ACC112 (cell line): ENCODE data around the gene ARHGAP4.

Experiments
- H2AFZ ChIP-seq: fragments of 200-600 bp; sonication (generic); one replicate; pipeline ENCODE4 v1.6.0; 2017; ENCODE audit warnings: antibody characterized with exemption, low read length; ENCODE audit not compliant: unreplicated experiment
- H3K27ac ChIP-seq: fragments of 200-600 bp; sonication (generic); 2 replicates; pipeline ENCODE4 v1.5.1; 2014; ENCODE audit warnings: low read depth, mild to moderate bottlenecking, antibody characterized with exemption, low read length, moderate library complexity
- H3K27me3 ChIP-seq: fragments of 200-600 bp; sonication (generic); 2 replicates; pipeline ENCODE4 v1.6.1; 2014; ENCODE audit warnings: mild to moderate bottlenecking, antibody characterized with exemption, low read length, moderate library complexity, mixed read lengths; ENCODE audit not compliant: insufficient read depth
- H3K36me3 ChIP-seq: fragments of 200-600 bp; sonication (generic); 2 replicates; pipeline ENCODE4 v1.6.1; 2016; ENCODE audit warnings: mild to moderate bottlenecking, antibody characterized with exemption, low read length, moderate library complexity, mixed read lengths; ENCODE audit not compliant: insufficient read depth
- H3K4me1 ChIP-seq: fragments of 200-600 bp; sonication (generic); one replicate; pipeline ENCODE4 v1.6.1; 2016; ENCODE audit warnings: low read length, mixed read lengths; ENCODE audit not compliant: insufficient read depth, unreplicated experiment, control insufficient read depth
- H3K4me3 ChIP-seq: fragments of 200-600 bp; sonication (generic); 2 replicates; pipeline ENCODE4 v1.5.1; 2014; ENCODE audit warnings: mild to moderate bottlenecking, low read depth, low read length
- H3K79me2 ChIP-seq: fragments of 200-600 bp; sonication (generic); one replicate; pipeline ENCODE4 v1.6.0; 2016; ENCODE audit warnings: low read length; ENCODE audit not compliant: control insufficient read depth, unreplicated experiment, insufficient read depth

ARHGAP4 gene

DNA sequence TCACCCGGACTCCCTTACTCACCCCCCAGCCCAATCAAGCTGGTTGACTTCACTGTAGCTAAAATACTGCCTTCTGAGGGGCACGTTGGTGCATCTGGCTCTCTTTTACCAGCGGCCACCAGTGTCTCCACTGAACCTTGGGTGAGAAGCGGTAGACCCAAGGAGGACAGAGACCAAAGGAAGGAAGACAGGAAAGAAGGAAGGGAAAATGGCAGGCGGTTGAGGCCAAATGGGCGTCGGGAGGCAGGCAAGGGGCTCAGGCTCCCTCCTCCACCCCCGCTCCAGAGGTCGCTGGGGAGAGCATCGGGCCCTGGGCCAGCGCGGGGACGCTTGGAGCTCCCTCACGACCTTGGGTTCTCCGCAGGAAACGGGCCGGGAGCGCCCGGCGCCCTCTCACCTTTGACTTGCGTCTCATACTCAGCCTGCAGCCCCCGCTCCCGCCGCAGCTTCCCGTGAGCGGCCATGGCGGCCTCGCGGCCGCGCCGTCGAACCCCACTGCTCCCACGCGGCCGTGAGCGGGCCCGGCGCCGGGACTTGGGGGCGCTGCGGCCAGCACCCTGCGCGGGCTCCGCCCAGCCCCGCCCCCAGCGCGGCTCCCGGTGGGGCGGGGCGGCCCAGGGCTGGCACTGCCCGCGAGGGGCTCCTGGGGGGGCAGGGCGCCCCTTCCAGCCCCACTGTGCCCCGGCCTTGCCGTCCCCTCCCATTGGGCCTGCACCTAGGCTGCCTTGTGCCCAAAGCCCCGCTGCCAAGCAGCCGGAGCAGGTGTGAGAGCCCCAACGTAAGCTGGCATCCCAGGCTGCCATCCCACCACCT, at the start of gene ARHGAP4:
ARHGAP4 (minus strand) TSS at position 526 of the 813 bp plus-strand sequence; CDS start at position 464, 62 bp downstream.
- no peak within 1 kb of the TSS for H2AFZ ChIP-seq

DNA sequence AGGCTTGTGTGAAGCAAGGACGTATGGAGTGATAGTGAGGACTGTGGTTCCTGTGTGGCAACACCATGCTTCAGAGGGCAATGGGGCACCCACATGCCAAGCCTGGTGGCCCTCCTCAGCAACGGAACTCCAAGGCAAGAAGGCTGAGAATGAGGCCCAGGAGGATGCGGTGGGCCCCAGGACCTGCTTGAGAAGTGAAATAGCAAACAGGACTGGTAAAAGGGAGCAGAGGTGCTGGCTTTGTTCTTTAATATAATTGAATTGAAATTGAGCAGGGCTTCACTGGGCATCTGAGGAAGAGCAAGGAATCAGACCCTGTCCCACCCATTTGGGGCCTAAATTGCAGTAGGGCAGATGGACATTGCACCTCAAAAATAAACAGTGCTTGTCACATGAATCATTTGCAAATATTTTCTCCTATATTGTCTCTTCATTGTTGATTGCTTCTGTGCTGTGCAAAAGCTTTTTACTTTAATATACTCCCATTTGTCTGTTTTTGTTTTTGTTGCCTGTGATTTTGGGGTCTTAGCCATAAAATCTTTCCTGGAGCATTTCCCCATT, 48.7 kb upstream of the ARHGAP4 start:
- H2AFZ ChIP-seq = no peak overlapping the region
- no peak overlapping the region for H3K27ac ChIP-seq
- H3K4me1 ChIP-seq = peaks cover 13% of the 10 kb centered on the region
- H3K4me3 ChIP-seq = no peak overlapping the region
- peaks cover 17% of the 10 kb centered on the region for H3K79me2 ChIP-seq
- H3K36me3 ChIP-seq = no peaks in the 10 kb centered on the region
- no peaks in the 10 kb centered on the region for H3K27me3 ChIP-seq

More for the DNA sequence above, at the start of gene ARHGAP4:
- H3K36me3 ChIP-seq = no peaks in the 10 kb centered on the region
- no peaks in the 10 kb centered on the region for H3K79me2 ChIP-seq
- H3K4me1 ChIP-seq = peaks cover 9% of the 10 kb centered on the region
- H3K27ac ChIP-seq = no peak within 1 kb of the TSS; the same call in 1 of the 2 replicates
- no peaks in the 10 kb centered on the region for H3K27me3 ChIP-seq
- peak within 1 kb of the TSS; percentile 84 for H3K4me3 ChIP-seq

DNA sequence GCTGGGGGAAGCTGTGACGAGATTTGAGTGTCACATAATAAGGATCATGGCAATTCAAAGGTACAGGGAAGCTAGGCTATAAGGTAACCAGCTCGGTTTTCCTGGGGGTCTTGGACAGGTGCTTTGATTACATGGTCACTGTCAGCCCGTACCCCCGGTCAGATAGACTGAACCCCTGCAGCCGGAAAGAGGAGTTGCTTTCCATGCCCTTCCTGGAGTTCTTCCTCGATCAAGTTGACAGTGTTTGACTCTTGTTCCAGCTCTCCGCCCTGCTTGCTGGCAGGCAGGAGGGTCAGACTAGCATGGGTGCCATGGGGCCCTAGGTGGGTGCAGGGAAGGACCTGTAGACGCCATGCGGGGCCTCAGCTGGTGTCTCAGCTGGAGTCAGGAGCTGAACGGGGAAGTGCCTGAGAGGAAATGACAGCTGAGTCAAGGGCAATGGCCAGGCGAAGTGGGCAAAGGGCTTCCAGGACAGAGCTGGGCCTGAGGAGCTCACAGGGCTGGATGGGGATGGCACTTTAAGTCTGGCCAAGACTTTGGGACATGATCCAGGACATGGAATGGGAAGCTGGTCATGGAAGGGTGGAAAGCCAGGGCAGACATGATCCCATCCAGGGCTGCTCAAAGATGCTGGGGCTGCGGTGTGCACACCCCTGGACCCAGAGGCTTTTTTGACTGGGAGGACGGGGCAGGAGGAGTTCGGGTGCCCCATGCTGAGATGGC, 48.1 kb upstream of the ARHGAP4 start:
- Histone ChIP-seq H3K4me3 (peak overlapping the region; percentile 86; the same call in 1 of the 2 replicates), H3K79me2 (peaks cover 24% of the 10 kb centered on the region), H3K27ac (peak overlapping the region; percentile 99), H3K27me3 (no peaks in the 10 kb centered on the region), H2AFZ (no peak overlapping the region), H3K36me3 (no peaks in the 10 kb centered on the region), H3K4me1 (peaks cover 13% of the 10 kb centered on the region)

DNA sequence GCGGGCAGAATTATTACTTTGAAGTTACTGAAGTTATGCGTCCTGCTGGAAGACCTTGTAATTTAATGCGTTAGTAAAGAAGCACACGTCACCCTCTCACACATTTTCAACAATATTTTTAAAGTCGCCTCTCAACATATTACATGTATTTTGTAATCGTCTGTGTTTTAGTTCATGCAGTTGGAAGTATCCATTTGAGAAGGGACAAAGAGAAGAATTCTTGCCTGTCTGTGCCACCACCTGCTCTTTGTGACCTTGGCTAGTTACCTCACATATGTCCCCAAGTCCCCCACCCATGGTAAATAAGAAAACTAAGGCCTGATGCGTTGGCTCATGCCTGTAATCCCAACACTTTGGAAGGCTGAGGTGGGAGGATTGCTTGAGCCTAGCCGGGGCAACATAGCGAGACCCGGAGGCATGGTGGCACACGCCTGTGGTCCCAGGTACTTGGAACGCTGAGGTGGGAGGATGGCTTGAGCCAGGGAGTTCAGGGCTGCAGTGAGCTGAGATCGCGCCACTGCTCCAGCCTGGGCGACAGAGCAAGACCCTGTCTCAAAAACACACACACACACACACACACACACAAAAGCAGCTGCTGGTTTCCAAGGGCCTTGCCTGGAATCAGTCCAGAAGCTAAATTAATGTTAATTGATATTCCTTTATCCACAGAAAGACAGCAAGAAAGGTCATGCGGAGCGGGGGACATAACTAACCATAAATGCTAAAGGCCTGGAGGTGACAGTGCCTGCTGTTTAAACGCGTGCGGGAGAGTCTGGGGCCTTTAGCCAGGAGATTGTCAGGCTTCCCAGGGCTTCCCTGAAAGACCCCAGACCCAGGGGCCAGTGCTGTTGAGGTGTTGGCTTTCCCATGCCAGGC, 47.3 kb upstream of the ARHGAP4 start:
- peak overlapping the region; percentile 99 for H3K27ac ChIP-seq
- H3K27me3 ChIP-seq = no peaks in the 10 kb centered on the region
- H3K4me3 ChIP-seq = peak overlapping the region; percentile 86
- peak overlapping the region; percentile 50 for H2AFZ ChIP-seq
- peaks cover 16% of the 10 kb centered on the region for H3K4me1 ChIP-seq
- H3K79me2 ChIP-seq = peaks cover 32% of the 10 kb centered on the region
- no peaks in the 10 kb centered on the region for H3K36me3 ChIP-seq

DNA sequence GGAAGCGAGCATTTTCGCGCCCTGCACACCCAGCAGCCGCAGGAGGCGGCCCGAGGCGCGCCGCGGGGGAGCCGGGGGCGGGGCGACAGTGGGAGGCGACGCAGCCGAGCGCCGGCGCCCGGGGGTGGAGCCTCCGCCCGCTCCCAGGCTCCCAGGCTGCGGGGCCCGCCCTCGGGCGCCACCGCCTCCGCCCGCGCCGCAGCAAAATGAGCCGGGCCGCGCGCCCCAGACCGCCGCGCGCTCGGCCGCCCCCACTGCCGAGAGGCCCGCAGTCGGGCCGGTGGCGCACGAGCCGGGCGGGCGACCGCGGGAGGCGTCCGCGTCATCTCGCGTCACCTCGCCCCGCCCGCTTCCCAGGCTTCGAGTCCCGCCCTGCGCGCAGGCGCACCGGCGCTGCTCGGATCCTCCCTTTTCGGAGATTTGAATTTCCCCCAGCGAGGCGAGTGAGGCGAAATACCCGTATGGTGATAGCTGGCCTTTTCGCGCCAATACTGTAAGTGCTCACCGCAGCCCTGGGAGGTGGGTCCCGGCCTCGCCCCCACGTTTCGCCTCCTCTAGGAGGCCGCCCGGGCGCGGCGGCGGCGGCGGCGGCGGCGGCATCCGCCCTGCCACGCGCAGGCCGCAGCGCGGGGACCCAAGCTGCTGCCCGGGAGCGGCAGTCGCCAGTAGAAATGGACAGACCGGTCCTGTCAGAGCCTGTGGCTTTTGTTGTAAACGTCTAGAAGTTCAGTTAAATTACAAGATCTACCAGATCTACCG, 46.5 kb upstream of the ARHGAP4 start, which contains the start of gene TMEM187:
TMEM187 (plus strand) TSS at position 387 of the 759 bp plus-strand sequence. CDS start 9,309 bp downstream, outside the sequence.
- Histone ChIP-seq H2AFZ (peak within 1 kb of the TSS; percentile 50), H3K79me2 (peaks cover 40% of the 10 kb centered on the region), H3K27ac (peak within 1 kb of the TSS; percentile 99), H3K36me3 (no peaks in the 10 kb centered on the region), H3K27me3 (no peaks in the 10 kb centered on the region), H3K4me3 (peak within 1 kb of the TSS; percentile 87), H3K4me1 (peaks cover 24% of the 10 kb centered on the region)

DNA sequence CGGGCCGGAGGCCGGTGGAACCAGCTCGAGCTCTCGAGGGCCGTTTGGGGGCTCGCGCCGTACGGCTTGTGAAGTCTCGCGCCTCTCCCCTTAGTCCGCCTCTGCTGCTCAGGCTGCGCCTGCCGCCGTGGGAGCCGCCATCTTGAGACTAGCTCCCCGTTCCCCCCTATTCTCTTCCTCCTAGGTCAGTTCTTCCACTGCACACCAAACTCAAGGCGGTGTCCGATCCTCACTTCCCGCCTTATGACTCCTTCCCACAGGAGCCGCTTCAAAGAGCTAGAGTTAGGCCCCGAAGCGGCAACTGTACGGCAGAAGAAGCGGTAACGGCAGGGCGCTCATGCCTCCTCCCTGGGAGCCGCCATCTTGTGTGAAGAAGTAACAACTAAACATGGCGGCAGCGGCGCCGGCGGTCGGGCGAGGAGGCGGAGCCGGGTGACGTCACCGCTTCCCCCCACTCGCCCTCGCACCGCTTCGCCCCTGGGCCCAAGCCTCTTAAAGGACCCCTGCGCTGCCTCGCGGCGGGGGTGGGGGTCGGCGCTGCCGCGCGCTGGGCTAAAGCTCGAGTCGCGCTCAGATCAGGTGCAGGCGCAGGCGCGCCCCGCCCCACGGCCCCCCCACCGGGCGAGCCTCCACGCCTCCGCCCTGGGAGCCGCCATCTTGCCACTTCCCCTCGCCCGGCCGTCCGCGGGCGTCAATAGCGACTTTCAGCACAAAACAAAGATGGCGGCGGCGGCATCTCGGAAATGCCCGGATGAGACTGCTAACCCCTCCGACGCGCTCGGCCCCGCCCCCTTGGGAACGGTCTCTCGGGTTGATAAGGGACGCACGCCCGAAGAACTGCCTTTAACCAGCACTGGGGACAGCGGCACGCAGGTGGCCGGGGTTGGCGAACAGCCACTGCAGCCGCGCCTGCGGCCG, 45.6 kb upstream of the ARHGAP4 start, which contains the start of gene HCFC1:
HCFC1 (minus strand) TSS at position 369 of the 918 bp plus-strand sequence. CDS start 978 bp downstream, outside the sequence.
- peak within 1 kb of the TSS; percentile 32 for H2AFZ ChIP-seq
- no peaks in the 10 kb centered on the region for H3K27me3 ChIP-seq
- peak within 1 kb of the TSS; percentile 99 for H3K27ac ChIP-seq
- no peaks in the 10 kb centered on the region for H3K36me3 ChIP-seq
- H3K4me3 ChIP-seq = peak within 1 kb of the TSS; percentile 87
- H3K79me2 ChIP-seq = peaks cover 48% of the 10 kb centered on the region
- peaks cover 30% of the 10 kb centered on the region for H3K4me1 ChIP-seq

DNA sequence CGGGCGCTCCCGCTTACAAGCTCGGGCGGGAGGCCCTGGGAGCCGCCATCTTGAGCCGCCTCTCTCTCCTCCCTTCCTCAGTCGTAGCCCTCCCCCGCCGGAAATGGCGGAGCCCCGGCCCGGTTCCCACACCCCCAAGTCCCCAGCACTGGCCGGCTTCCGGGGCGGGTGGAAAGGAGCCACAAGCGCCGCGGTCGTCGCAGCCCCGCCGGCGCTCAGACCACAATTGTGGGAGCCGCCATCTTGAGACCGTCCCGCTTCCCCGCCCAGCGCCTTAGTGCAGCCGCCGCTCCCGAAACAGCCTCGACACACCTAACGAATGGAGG, 45.0 kb upstream of the ARHGAP4 start:
- peak overlapping the region; percentile 99 for H3K27ac ChIP-seq
- peak overlapping the region; percentile 87 for H3K4me3 ChIP-seq
- no peaks in the 10 kb centered on the region for H3K36me3 ChIP-seq
- H3K4me1 ChIP-seq = peaks cover 32% of the 10 kb centered on the region
- H3K79me2 ChIP-seq = peaks cover 54% of the 10 kb centered on the region
- no peaks in the 10 kb centered on the region for H3K27me3 ChIP-seq
- no peak overlapping the region for H2AFZ ChIP-seq

DNA sequence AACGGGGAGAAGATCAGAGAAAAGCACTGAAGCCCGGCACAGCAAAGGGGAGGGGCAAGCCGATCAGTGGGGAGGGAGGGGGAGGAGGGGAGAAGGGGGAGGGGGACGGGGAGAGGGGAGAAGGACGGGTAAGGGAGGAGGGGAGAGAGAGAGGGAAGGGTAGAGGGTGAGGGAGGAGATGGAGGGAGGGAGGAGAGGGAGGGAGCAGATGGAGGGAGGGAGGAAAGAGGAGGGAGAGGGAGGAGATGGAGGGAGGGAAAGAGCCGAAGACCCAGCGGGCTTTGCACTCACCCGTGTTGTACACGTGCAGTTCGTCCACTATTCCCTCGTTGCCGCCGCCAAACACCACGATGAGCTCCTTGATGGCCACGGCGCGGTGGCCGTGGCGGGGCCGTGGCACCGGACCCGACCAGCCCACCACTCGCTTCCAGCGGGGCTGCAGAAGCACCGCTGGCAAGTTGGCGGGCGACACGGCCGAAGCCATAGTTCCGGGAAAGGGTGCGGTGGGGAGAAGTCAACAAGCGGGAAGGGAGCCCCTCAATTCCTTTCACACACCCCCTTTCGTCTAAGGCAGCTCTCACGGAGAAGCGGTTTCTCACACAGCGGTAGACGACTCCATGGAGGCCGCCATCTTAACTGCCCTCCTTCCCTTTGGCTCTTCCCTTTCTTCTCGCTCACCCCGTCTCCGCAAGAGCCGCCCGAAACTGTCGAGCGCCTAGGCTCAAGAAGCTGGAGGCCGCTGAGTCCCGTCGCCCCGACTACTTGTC, 44.5 kb upstream of the ARHGAP4 start:
- Histone ChIP-seq H3K79me2 (peaks cover 60% of the 10 kb centered on the region), H3K27me3 (no peaks in the 10 kb centered on the region), H3K4me3 (peak overlapping the region; percentile 87), H3K4me1 (peaks cover 32% of the 10 kb centered on the region), H2AFZ (no peak overlapping the region), H3K36me3 (no peaks in the 10 kb centered on the region), H3K27ac (peak overlapping the region; percentile 99)
